WTC11 (cell line): Measurements from ENCODE around the gene ST8SIA4. TPM values are rescaled to one million over a fixed set of nuclear protein-coding genes. Genes with fewer than 3 reads are reported as not detected.

ENCODE experiments used
- ATAC-seq: fragments of 200-7000 bp; cut with Tn5 transposase; 2 replicates; pipeline ENCODE4 v1.10.0; 2021; ENCODE audit warnings: mild to moderate bottlenecking, moderate library complexity
- CTCF ChIA-PET: fragments of 300-600 bp; sonication (Branson Sonifier 250); formaldehyde crosslinking; loops from one replicate; lab custom pipeline; 2021; ENCODE audit warnings: antibody characterized with exemption; lab: Charles Lee
- POLR2A ChIA-PET: fragments of 350-600 bp; sonication (Branson Sonifier 250); formaldehyde crosslinking; loops from one replicate; lab custom pipeline; 2021; ENCODE audit warnings: antibody characterized with exemption; lab: Charles Lee
- DNase-seq: peaks from one replicate; pipeline ENCODE4 v3.0.0; 2021; ENCODE audit warnings: low spot score
- H3K27ac Mint-ChIP-seq: 2 replicates; pipeline ENCODE4 v1.8.0; 2021; ENCODE audit warnings: mixed read lengths
- H3K27me3 Mint-ChIP-seq: 2 replicates; pipeline ENCODE4 v1.8.0; 2021; ENCODE audit warnings: low read depth, mild to moderate bottlenecking, moderate library complexity, mixed read lengths
- H3K36me3 Mint-ChIP-seq: 2 replicates; pipeline ENCODE4 v1.8.0; 2021; ENCODE audit warnings: mixed read lengths
- H3K4me1 Mint-ChIP-seq: 2 replicates; pipeline ENCODE4 v1.8.0; 2022; ENCODE audit warnings: mixed read lengths
- H3K4me3 Mint-ChIP-seq: 2 replicates; pipeline ENCODE4 v1.8.0; 2021; ENCODE audit warnings: mild to moderate bottlenecking, moderate library complexity, mixed read lengths
- H3K9me3 Mint-ChIP-seq: 2 replicates; pipeline ENCODE4 v1.8.0; 2021; ENCODE audit warnings: mixed read lengths
- CBFB ChIP-seq: sonication (generic); formaldehyde crosslinking; IDR thresholded peaks from 2 replicates; pipeline ENCODE4 v1.8.1; 2022; ENCODE audit warnings: mild to moderate bottlenecking, low read depth, missing genetic modification reagents
- CREB1 ChIP-seq: sonication (generic); formaldehyde crosslinking; IDR thresholded peaks from 2 replicates; pipeline ENCODE4 v1.8.0; 2023; ENCODE audit warnings: mild to moderate bottlenecking, missing genetic modification reagents
- E2F1 ChIP-seq: sonication (generic); formaldehyde crosslinking; IDR thresholded peaks from 2 replicates; pipeline ENCODE4 v1.8.0; 2022; ENCODE audit warnings: mild to moderate bottlenecking, missing genetic modification reagents
- ELF4 ChIP-seq: sonication (generic); formaldehyde crosslinking; IDR thresholded peaks from 2 replicates; pipeline ENCODE4 v1.8.1; 2022; ENCODE audit warnings: low read depth, mild to moderate bottlenecking, moderate library complexity, missing genetic modification reagents
- ERG ChIP-seq: fragments of 250-450 bp; sonication (Bioruptor Pico); IDR thresholded peaks from 2 replicates; pipeline ENCODE4 v1.8.0; 2021; ENCODE audit warnings: mild to moderate bottlenecking
- FOXJ3 ChIP-seq: sonication (generic); formaldehyde crosslinking; IDR thresholded peaks from 2 replicates; pipeline ENCODE4 v1.9.0; 2021; ENCODE audit warnings: missing genetic modification reagents, mild to moderate bottlenecking, borderline replicate concordance
- FOXP4 ChIP-seq: sonication (generic); formaldehyde crosslinking; IDR thresholded peaks from 2 replicates; pipeline ENCODE4 v1.8.0; 2022; ENCODE audit warnings: mild to moderate bottlenecking, missing genetic modification reagents
- GABPB1 ChIP-seq: sonication (generic); formaldehyde crosslinking; IDR thresholded peaks from 2 replicates; pipeline ENCODE4 v1.8.1; 2023; ENCODE audit warnings: mild to moderate bottlenecking, missing genetic modification reagents
- JAZF1 ChIP-seq: fragments of 250-450 bp; sonication (Bioruptor Pico); IDR thresholded peaks from 2 replicates; pipeline ENCODE4 v1.9.0; 2021; ENCODE audit warnings: moderate library complexity, mild to moderate bottlenecking, inconsistent platforms
- RORB ChIP-seq: fragments of 250-450 bp; sonication (Bioruptor Pico); IDR thresholded peaks from 2 replicates; pipeline ENCODE4 v1.9.0; 2021; ENCODE audit warnings: mild to moderate bottlenecking
- ZNF138 ChIP-seq: sonication (generic); formaldehyde crosslinking; conservative IDR thresholded peaks from 2 replicates; pipeline ENCODE4 v1.8.1; 2022; ENCODE audit warnings: mild to moderate bottlenecking, moderate library complexity, missing genetic modification reagents
- ZNF416 ChIP-seq: fragments of 250-450 bp; sonication (Bioruptor Pico); IDR thresholded peaks from 2 replicates; pipeline ENCODE4 v1.9.0; 2021; ENCODE audit warnings: mild to moderate bottlenecking, inconsistent platforms
- ZNF423 ChIP-seq: fragments of 250-450 bp; sonication (Bioruptor Pico); IDR thresholded peaks from 2 replicates; pipeline ENCODE4 v2.1.2; 2022; ENCODE audit warnings: mild to moderate bottlenecking, moderate library complexity
- total RNA-seq: library from RNA; stranded (reverse); gene quantifications from 3 replicates; pipeline ENCODE4 v1.2.3, GENCODE V29; 2021
- TF ChIP-seq, protein P1 (sequence below): fragments of 250-450 bp; sonication (Bioruptor Pico); conservative IDR thresholded peaks from 2 replicates; pipeline ENCODE4 v1.9.0; 2021; ENCODE audit warnings: mild to moderate bottlenecking
- TF ChIP-seq, protein P2 (sequence below): fragments of 250-450 bp; sonication (Bioruptor Pico); IDR thresholded peaks from 2 replicates; pipeline ENCODE4 v1.9.0; 2021; ENCODE audit warnings: mild to moderate bottlenecking
- TF ChIP-seq, protein P3 (sequence below): sonication (generic); formaldehyde crosslinking; conservative IDR thresholded peaks from 2 replicates; pipeline ENCODE4 v1.8.1; 2022; ENCODE audit warnings: mild to moderate bottlenecking, missing genetic modification reagents

The ST8SIA4 gene
- total RNA-seq, 1 experiment from 2014 or later, result 1.3 TPM

- TF ChIP-seq, protein P1, sequence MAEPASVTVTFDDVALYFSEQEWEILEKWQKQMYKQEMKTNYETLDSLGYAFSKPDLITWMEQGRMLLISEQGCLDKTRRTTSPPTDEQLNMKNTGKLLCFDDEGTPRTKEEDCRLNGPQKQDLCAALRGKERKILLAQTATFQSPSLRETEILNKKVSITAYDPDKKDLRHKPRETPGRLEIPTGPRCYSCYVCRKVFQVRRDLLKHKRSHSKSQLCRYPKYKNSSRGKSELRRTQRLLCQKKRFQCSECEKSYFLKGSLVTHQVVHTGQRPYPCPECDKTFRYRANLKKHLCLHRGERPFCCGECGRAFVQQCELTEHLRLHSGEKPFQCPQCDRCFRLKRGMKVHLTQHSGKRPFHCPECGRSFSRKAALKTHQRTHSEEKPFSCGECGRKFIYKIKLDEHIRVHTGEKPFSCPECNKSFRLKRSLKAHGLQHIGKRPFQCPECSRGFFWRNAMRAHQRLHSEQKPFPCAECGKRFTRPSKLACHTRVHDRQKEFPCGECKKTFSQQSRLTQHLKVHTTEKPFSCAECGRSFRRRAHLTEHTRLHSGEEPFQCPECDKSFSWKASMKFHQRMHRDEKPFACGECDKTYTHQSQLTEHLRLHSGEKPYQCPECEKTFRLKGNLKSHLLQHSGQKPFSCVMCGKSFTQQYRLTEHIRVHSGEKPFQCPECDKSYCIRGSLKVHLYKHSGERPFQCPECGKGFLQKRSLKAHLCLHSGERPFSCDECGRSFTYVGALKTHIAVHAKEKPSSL (CRISPR knock-in tag), result no peak
- TF ChIP-seq FOXJ3 (CRISPR knock-in tag) (no peak), ERG (no peak), ZNF138 (no peak)
Observed at GRCh38 chr5:100860407-100860806, 42.7 kb downstream of the ST8SIA4 start (continued).

- Mint-ChIP-seq H3K36me3 (no peaks in the 10 kb centered on the region), H3K4me1 (0 out of 2 replicates have a peak, but pooled peaks cover 4% of the 10 kb centered on the region), H3K27me3 (no peaks in the 10 kb centered on the region), H3K4me3 (no peak overlapping the region), H3K27ac (no peak overlapping the region), H3K9me3 (no peaks in the 10 kb centered on the region)
- CTCF ChIA-PET, result no interaction called here
- DNase-seq, result no peak
- ATAC-seq, result no peak
- POLR2A ChIA-PET, result no interaction called here
- no peak for TF ChIP-seq JAZF1 (CRISPR knock-in tag)
- no peak for TF ChIP-seq RORB
- no peak for TF ChIP-seq ZNF416
- no peak for TF ChIP-seq E2F1
- TF ChIP-seq FOXP4 (CRISPR knock-in tag), result no peak
- no peak for TF ChIP-seq ZNF423 (CRISPR knock-in tag)
- TF ChIP-seq ELF4, result no peak
- TF ChIP-seq, protein P1 (CRISPR knock-in tag), result no peak
- TF ChIP-seq GABPB1 (CRISPR knock-in tag), result no peak
- TF ChIP-seq, protein P2, sequence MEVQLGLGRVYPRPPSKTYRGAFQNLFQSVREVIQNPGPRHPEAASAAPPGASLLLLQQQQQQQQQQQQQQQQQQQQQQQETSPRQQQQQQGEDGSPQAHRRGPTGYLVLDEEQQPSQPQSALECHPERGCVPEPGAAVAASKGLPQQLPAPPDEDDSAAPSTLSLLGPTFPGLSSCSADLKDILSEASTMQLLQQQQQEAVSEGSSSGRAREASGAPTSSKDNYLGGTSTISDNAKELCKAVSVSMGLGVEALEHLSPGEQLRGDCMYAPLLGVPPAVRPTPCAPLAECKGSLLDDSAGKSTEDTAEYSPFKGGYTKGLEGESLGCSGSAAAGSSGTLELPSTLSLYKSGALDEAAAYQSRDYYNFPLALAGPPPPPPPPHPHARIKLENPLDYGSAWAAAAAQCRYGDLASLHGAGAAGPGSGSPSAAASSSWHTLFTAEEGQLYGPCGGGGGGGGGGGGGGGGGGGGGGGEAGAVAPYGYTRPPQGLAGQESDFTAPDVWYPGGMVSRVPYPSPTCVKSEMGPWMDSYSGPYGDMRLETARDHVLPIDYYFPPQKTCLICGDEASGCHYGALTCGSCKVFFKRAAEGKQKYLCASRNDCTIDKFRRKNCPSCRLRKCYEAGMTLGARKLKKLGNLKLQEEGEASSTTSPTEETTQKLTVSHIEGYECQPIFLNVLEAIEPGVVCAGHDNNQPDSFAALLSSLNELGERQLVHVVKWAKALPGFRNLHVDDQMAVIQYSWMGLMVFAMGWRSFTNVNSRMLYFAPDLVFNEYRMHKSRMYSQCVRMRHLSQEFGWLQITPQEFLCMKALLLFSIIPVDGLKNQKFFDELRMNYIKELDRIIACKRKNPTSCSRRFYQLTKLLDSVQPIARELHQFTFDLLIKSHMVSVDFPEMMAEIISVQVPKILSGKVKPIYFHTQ (CRISPR knock-in tag), result no peak
- no peak for TF ChIP-seq CREB1
- TF ChIP-seq, protein P3, sequence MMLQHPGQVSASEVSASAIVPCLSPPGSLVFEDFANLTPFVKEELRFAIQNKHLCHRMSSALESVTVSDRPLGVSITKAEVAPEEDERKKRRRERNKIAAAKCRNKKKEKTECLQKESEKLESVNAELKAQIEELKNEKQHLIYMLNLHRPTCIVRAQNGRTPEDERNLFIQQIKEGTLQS, result no peak
- no peak for TF ChIP-seq CBFB (CRISPR knock-in tag)
Observed at GRCh38 chr5:100858987-100859545, 44.0 kb downstream of the ST8SIA4 start.
